SU-DHL-6 (cell line): Measurements from ENCODE around the gene SETBP1.

Experiments used
- CTCF ChIP-seq: fragments of 200-600 bp; sonication (generic); IDR thresholded peaks from one replicate; pipeline ENCODE4 v1.5.1; 2017; ENCODE audit warnings: antibody characterized with exemption, mild to moderate bottlenecking, low read length, moderate library complexity; ENCODE audit not compliant: insufficient read depth, poor library complexity, severe bottlenecking
- EZH2phosphoT487 ChIP-seq: fragments of 200-600 bp; sonication (generic), shearing (Covaris generic); conservative IDR thresholded peaks from 2 replicates; pipeline ENCODE4 v1.6.1; 2018; ENCODE audit warnings: mild to moderate bottlenecking, antibody characterized with exemption, low read length, moderate library complexity, mixed read lengths

- TF ChIP-seq CTCF (no peak), EZH2phosphoT487 (no peak)
Observed at GRCh38 chr18:44693030-44693784, 12.5 kb downstream of the SETBP1 start.
